HepG2 (cell line): ENCODE measurements around the gene PADI4.

Experiments used
- ELF4 ChIP-seq: sonication (generic); formaldehyde crosslinking; IDR thresholded peaks from 2 replicates; pipeline ENCODE4 v1.5.0; 2020; ENCODE audit warnings: missing genetic modification reagents, mild to moderate bottlenecking, moderate library complexity, borderline replicate concordance
- EP300 ChIP-seq, 3 experiments: sonication (generic) in 1 of 3; formaldehyde crosslinking in 1 of 3; IDR thresholded peaks; 2 replicates each; pipeline versions ENCODE4 v1.5.1 to v1.6.1; 2011 to 2020; ENCODE audit warnings: low read depth in 2 of 3, low read length in 2 of 3, borderline replicate concordance in 1 of 3, improper control_type of control experiment in 1 of 3, mild to moderate bottlenecking in 1 of 3, missing genetic modification reagents in 1 of 3, moderate library complexity in 1 of 3
- NKX3-1 ChIP-seq: sonication (generic); formaldehyde crosslinking; IDR thresholded peaks from 2 replicates; pipeline ENCODE4 v1.5.0; 2020; ENCODE audit warnings: missing genetic modification reagents
- POLR2A ChIP-seq, 2 experiments: IDR thresholded peaks; 2 replicates each; pipeline ENCODE4 v1.6.1; 2011; ENCODE audit warnings: low read depth in 2 of 2, low read length in 2 of 2, mild to moderate bottlenecking in 1 of 2, moderate library complexity in 1 of 2; ENCODE audit not compliant: insufficient read depth in 1 of 2
- ZNF136 ChIP-seq: sonication (generic); formaldehyde crosslinking; IDR thresholded peaks from 2 replicates; pipeline ENCODE4 v1.8.1; 2022; ENCODE audit warnings: low read depth, mild to moderate bottlenecking, moderate library complexity, missing genetic modification reagents
- ZNF263 ChIP-seq: sonication (generic); formaldehyde crosslinking; IDR thresholded peaks from 2 replicates; pipeline ENCODE4 v1.4.0; 2020; ENCODE audit warnings: missing genetic modification reagents
- ZNF274 ChIP-seq: sonication (generic); formaldehyde crosslinking; IDR thresholded peaks from 2 replicates; pipeline ENCODE4 v1.5.1; 2020; ENCODE audit warnings: mild to moderate bottlenecking, missing genetic modification reagents
- ZNF737 ChIP-seq: sonication (generic); formaldehyde crosslinking; IDR thresholded peaks from 2 replicates; pipeline ENCODE4 v1.5.0; 2020; ENCODE audit warnings: missing genetic modification reagents, mild to moderate bottlenecking, borderline replicate concordance
- TF ChIP-seq, protein P1 (sequence below), 2 experiments: sonication (generic) in 1 of 2; formaldehyde crosslinking in 1 of 2; IDR thresholded peaks; 2 replicates each; pipeline versions ENCODE4 v1.5.1 to v1.6.1; 2011 to 2020; ENCODE audit warnings: borderline replicate concordance in 1 of 2, low read depth in 1 of 2, low read length in 1 of 2, mild to moderate bottlenecking in 1 of 2, missing genetic modification reagents in 1 of 2, moderate library complexity in 1 of 2

DNA sequence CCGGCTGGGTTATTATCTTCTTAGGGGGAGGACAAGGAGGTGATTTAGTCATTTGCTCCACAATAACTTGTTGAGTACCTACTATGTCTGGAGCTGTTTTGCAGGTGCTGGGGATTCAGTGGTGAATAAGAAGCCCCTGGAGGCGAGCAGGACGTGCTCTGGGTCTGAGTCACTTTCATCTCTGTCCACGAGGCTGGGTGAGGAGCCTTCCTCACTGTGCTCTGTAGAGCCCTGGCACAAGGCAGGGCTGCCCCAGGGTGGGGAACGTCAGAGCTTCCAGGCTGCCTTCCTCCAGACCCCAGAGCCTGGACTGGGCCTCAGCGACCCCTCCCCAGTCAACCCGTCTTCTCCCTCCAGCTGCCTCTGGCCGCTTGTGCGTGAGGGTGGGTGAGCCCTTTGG lies 61.5 kb downstream of the PADI4 start:
- no peak for TF ChIP-seq POLR2A (IDR thresholded peaks at IDR 0.05; ENCODE audit: insufficient read depth in 1 of 2, low read depth in 2 of 2, low read length in 2 of 2)
- TF ChIP-seq, protein P1, sequence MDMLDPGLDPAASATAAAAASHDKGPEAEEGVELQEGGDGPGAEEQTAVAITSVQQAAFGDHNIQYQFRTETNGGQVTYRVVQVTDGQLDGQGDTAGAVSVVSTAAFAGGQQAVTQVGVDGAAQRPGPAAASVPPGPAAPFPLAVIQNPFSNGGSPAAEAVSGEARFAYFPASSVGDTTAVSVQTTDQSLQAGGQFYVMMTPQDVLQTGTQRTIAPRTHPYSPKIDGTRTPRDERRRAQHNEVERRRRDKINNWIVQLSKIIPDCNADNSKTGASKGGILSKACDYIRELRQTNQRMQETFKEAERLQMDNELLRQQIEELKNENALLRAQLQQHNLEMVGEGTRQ (IDR thresholded peaks at IDR 0.05; ENCODE audit: low read depth, low read length): no peak
- TF ChIP-seq, protein P1 (CRISPR knock-in tag; IDR thresholded peaks at IDR 0.05; ENCODE audit: borderline replicate concordance): no peak
- TF ChIP-seq ZNF274: no peak
- no peak for TF ChIP-seq EP300 (IDR thresholded peaks at IDR 0.05; ENCODE audit: low read depth in 2 of 2, low read length in 2 of 2)
- TF ChIP-seq EP300 (CRISPR knock-in tag; IDR thresholded peaks at IDR 0.05; ENCODE audit: borderline replicate concordance): no peak
- no peak for TF ChIP-seq ZNF136 (CRISPR knock-in tag)
- no peak for TF ChIP-seq ZNF263 (CRISPR knock-in tag)
- no peak for TF ChIP-seq ZNF737 (CRISPR knock-in tag)
- no peak for TF ChIP-seq ELF4 (CRISPR knock-in tag)
- no peak for TF ChIP-seq NKX3-1
